Lower leg skin (tissue), 3 donors: ENCODE data around the gene AURKAIP1.

Source experiments
- POLR2A ChIP-seq, 2 donors: fragments of 450-650 bp; IDR thresholded peaks; one replicate each; pipeline ENCODE4 v1.6.1; 2016 to 2017; ENCODE audit warnings: antibody characterized with exemption in 2 of 2, mild to moderate bottlenecking in 1 of 2, moderate library complexity in 1 of 2
- TF ChIP-seq, protein P1 (sequence below), 3 donors: fragments of 450-650 bp; IDR thresholded peaks; one replicate each; pipeline ENCODE4 v1.5.1; 2016; ENCODE audit warnings: antibody characterized with exemption in 3 of 3, mild to moderate bottlenecking in 3 of 3, moderate library complexity in 2 of 3

- TF ChIP-seq, protein P1, sequence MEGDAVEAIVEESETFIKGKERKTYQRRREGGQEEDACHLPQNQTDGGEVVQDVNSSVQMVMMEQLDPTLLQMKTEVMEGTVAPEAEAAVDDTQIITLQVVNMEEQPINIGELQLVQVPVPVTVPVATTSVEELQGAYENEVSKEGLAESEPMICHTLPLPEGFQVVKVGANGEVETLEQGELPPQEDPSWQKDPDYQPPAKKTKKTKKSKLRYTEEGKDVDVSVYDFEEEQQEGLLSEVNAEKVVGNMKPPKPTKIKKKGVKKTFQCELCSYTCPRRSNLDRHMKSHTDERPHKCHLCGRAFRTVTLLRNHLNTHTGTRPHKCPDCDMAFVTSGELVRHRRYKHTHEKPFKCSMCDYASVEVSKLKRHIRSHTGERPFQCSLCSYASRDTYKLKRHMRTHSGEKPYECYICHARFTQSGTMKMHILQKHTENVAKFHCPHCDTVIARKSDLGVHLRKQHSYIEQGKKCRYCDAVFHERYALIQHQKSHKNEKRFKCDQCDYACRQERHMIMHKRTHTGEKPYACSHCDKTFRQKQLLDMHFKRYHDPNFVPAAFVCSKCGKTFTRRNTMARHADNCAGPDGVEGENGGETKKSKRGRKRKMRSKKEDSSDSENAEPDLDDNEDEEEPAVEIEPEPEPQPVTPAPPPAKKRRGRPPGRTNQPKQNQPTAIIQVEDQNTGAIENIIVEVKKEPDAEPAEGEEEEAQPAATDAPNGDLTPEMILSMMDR (IDR thresholded peaks at IDR 0.05): no peak
- no peak for TF ChIP-seq POLR2A (IDR thresholded peaks at IDR 0.05)
Measured at GRCh38 chr1:1374589-1374928, 448 bp downstream of the AURKAIP1 start.
